SW 1271 (cell line): ENCODE data around the gene IRF7.

Experiments used
- DNase-seq, 2 experiments: peaks; one replicate each; lab custom pipeline; 2025; lab: John Stamatoyannopoulos, UW

IRF7 gene

DNA sequence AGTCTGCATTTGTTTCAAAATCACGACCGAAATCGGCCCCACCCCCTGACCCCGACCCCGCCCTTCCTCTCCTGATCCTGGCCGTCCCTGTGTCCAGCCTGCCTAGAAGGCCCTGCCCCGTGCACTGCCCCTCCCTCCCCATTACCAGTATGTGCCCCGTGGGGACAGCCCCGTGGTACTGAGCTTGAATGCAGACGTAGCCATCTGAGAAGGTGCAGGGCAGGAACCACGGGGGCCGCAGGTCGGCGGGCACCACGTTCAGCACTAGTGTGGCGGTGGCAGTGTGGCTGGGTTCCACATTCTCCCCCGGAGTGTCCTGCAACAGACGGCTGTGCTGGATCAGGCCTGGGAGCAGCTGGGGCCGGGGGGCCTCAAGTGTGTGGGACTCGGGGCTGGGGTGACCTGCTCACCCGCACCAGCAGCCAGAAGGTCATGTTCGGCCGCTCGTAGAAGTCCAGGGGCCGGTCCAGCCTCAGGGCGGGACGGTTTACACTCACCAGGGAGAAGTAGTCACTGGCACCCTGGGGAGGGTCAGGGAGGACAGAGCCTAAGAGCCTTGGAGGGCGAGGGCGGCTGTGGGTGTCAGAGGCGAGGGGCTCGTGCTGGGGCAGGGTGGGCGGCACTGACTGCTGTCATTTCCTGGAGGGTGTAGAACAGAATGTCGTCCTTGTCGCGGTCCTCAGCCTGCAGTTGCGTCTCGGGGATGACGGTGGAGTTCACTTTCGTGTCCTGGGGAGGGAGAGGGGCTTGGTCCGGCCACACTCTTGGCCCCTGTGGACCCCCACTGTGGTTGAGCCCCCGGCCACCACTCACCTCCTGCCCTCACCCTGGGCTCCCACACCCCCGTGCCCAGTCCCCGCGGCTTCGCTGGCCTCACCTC is 5.4 kb upstream of the IRF7 start:
- no peak for DNase-seq

DNA sequence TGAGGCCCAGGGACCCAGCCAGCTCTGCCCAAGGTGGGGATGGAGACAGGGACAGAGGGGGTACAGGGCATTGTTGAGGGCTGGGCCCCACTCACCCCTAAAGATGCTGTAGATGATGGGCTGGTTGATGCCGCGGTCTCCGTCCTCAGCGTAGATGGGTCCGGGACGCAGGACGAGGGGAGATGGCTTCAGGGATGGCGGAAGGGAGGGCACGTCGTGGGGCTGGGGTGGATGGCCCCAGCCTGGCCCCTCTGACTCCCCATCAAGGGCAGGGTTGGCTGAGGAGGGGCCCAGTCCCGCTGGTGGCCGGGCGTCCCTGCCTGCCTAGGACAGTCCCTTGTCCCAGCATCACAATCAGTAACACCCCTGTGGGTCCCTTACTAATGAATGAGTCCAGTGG is 4.5 kb upstream of the IRF7 start:
- no peak for DNase-seq

- DNase-seq, result no peak
These were observed 3.9 kb upstream of the IRF7 start for GRCh38 chr11:619628-620050.

GRCh38 chr11:618856-619627 is 3.3 kb upstream of the IRF7 start:
- DNase-seq, result no peak

DNA sequence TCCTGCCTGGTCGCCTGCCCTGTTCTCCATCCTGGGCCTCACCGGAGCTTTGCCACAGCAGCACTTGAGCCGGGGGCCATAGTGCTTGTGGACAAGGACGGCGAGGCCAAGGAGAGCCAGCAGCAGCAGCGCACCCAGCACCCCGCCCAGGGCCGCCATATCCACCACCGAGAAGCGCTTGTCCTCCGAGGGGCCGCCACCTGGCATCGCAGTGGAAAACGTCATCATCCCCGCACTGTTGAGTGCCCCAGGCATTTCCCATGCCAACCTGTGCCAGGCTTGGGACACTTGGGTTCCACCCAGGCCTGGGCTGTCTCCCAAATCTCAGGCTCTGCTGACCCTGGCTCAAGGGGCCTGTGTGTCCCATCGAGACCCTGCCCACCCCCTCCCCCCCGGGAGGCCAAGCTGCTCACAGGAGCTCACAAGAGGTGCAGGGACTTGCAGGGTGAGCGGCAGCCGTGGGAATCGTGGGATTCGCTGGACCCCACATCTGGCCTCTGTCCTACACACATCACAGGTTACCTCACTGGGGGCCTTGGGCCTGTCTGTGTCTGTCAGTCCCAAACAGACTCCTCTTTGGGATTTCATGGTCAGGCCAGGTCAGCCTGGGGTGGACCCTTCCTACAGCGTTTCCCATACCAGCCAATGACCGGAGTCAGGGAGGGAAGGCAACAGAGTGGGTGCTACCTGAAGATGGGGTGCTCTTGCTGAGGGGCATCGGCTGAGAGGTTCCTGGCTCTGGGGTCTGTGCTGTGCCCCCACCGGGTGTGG is 2.3 kb upstream of the IRF7 start:
- DNase-seq, result no peak

GRCh38 chr11:617199-617911 is 1.6 kb upstream of the IRF7 start:
- no peak for DNase-seq

- no peak for DNase-seq
These were observed 809 bp upstream of the IRF7 start for GRCh38 chr11:616320-617198.

DNA sequence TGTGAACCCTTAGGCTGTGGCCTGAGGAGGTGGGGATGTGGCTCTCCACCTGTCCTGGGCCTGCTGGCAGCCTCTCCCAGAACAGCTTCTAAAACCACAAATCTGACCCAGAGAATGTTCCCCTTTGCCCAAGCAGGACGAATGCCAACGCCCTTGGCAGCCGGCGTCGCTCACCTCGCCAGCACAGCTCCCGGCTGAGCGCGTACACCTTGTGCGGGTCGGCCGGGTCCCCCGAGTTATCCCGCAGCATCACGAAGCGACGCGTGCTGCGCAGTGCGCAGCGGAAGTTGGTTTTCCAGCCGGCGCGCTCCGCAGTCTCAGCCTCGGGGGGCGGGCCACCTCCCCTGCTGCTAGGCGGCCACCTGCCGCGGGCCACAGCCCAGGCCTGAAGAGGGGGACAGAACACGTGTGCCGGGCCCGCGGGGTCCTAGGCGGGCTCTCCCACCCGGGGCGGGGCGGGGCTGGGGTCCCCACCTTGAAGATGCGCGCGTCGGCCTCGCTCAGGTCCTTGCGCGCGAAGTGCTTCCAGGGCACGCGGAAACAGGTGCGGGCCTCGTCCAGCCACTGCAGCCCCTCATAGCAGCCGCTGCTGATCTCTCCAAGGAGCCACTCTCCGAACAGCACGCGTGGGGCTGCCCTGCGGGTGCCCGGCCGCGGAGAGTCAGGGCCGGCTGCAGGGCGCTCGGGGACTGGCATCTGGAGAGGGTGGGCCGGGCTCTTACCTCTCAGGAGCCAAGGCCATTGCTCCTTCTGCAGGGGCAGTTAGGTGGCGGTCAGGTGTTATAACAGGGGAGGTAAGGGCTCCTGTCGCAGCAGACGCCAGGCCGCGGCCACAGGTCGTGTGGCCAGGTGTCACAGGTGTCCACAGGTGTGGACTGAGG is 887 bp downstream of the IRF7 start:
- no peak for DNase-seq

DNA sequence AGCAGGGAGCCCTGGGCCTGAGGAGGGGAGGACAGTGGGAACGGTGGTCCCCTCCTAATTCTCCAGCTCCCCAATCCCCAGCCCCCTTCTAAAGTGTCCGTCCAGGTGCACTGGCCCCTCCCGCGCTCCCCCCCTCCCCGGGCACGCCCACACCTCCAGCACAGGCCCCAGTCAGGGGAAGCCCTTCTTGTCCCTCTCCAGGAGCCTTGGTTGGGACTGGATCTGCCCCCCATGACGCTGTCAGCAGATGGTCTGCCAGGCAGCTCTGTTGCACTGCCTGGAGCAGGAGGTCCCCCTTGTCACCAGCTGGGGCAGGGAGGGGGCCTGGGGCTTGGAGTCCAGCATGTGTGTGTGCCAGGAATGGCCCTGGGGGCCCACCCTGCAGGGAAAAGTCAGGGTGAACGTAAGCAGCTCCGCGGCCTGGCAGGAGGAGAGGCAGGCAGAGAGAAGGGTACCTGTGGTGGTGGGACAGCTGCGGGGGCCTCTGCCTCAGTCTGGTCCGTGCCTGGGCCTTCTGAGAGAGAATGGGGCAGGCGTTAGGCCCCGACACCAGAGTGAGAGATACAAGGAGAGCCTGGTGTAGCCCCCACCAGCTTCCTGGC is 1.6 kb downstream of the IRF7 start:
- DNase-seq, result no peak

DNA sequence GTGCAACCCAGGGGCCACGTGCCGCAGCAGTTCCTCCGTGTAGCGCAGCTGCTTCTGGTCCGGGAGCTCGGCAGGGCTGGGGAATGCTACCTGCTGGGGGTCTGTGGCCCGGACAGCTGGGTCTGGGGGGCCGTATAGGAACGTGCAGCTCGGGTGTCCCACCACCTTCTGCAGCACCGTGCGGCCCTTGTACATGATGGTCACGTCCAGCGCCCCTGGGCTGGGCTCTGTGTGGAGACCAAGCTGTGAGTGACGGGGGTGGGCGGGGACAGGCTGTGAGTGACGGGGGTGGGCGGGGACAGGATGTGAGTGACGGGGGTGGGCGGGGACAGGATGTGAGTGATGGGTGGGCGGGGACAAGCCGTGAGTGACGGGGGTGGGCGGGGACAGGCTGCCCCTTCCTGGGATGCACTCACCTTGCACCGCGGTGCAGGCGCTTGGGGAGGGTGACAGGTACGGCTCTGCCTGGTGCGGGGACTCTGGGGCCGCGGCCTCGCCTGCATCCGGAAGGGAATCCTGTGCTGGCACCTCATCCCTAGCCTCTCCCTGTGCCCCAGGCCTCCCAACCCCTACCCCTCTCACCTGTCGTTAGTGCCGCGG is 2.3 kb downstream of the IRF7 start:
- peak; percentile 28 to 40 for DNase-seq

DNA sequence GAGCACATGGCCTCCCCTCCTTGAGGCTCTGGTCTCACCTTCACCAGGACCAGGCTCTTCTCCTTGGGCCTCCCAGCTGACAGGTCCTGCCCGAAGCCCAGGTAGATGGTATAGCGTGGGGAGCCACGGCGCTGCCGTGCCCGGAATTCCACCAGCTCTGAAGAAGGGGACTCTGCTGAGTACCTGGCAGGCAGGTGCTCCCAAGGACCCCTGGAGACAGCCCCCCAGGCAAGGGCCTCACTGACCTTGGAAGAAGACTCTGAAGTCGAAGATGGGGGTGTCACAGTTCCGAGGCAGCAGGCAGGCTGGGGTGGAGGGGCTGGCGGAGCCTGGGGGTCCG is 2.8 kb downstream of the IRF7 start:
- DNase-seq, result no peak

- peak in 1 of 2 experiments; percentile 44 for DNase-seq
These were observed 3.4 kb downstream of the IRF7 start for GRCh38 chr11:612201-612960.

- DNase-seq, result no peak
These were observed 4.5 kb downstream of the IRF7 start for GRCh38 chr11:611001-611996.

DNA sequence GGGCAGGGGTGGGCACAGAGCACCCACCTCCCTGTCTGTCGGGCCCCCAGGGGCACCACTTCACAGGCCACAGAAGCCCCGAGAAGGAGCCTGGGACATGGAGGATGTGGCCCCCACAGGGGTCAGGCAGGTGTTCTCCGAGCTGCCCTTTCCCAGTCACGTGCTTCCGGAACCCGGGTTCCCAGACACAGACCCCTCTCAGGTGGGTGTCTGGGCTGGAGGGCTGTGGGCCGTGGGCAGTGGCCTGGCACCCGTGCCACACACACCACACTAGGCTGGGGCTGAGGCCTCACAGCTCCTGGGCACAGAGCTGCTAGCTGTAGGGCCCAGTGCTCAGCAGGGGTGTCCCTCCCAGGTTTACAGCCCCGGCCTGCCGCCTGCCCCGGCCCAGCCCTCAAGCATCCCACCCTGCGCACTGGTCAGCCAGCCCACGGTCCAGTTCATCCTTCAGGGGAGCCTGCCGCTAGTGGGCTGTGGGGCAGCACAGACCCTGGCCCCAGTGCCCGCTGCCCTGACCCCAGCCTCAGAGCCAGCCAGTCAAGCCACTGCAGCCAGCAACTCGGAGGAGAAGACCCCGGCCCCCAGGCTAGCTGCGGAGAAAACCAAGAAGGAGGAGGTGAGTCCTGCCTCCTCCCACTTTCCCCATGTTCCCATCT is 5.5 kb downstream of the IRF7 start:
- DNase-seq, result no peak

DNA sequence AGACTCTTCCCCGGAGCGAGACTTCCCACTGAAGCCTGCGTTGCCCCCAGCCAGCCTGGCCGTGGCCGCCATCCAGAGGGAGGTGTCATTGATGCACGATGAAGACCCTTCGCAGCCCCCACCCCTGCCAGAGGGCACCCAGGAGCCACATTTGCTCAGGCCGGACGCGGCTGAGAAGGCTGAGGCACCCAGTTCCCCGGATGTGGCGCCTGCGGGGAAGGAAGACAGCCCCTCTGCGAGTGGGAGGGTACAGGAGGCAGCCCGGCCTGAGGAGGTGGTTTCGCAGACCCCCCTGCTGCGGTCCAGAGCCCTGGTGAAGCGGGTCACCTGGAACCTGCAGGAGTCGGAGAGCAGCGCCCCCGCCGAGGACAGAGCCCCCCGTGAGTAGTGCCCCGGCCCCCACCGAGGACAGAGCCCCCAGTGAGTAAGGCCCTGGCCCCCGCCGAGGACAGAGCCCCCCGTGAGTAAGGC is 6.4 kb downstream of the IRF7 start:
- no peak for DNase-seq

DNA sequence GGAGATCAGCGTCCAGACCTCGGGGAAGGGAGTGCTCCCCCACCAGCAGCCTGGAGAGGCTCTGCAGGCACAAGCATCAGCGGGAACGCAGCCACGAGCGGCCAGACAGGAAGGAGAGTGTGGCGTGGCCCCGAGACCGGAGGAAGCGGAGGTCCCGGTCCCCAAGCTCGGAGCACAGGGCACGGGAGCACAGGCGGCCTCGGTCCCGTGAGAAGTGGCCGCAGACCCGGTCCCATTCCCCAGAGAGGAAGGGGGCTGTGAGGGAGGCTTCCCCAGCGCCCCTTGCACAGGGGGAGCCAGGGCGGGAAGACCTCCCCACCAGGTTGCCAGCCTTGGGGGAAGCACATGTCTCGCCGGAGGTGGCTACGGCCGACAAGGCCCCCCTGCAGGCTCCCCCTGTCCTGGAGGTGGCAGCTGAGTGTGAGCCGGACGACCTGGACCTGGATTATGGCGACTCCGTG is 6.9 kb downstream of the IRF7 start:
- no peak for DNase-seq
